ENCODE measurements around the gene KNCN.

Gene KNCN

GRCh38 chr1:46553506-46553905, 2.1 kb upstream of the KNCN start:
- no peak for TF ChIP-seq CTCF (IDR thresholded peaks at IDR 0.05)
- H3K4me3 ChIP-seq = no peak overlapping the region
- DNase-seq (ENCODE audit: low spot score) = no peak
- no peak overlapping the region for H3K27ac ChIP-seq

GRCh38 chr1:46552357-46553237, 1.1 kb upstream of the KNCN start:
- Histone ChIP-seq H3K4me3 (no peak overlapping the region), H3K27ac (no peak overlapping the region)
- no peak for DNase-seq (ENCODE audit: low spot score)
- no peak for TF ChIP-seq CTCF (IDR thresholded peaks at IDR 0.05)

- no peak for DNase-seq (ENCODE audit: low spot score)
- Histone ChIP-seq H3K27ac (no peak overlapping the region), H3K4me3 (no peak overlapping the region)
- no peak for TF ChIP-seq CTCF (IDR thresholded peaks at IDR 0.05)
Observed at GRCh38 chr1:46550751-46551231, 656 bp downstream of the KNCN start.

- no peak for TF ChIP-seq CTCF (IDR thresholded peaks at IDR 0.05)
- Histone ChIP-seq H3K4me3 (no peak overlapping the region), H3K27ac (no peak overlapping the region)
- no peak for DNase-seq (ENCODE audit: low spot score)
Observed at GRCh38 chr1:46549697-46550681, 1.5 kb downstream of the KNCN start.

GRCh38 chr1:46547481-46548383, 3.7 kb downstream of the KNCN start:
- Histone ChIP-seq H3K27ac (no peak overlapping the region), H3K4me3 (no peak overlapping the region)
- no peak for DNase-seq (ENCODE audit: low spot score)
- TF ChIP-seq CTCF (IDR thresholded peaks at IDR 0.05) = peak; percentile 24

- H3K4me3 ChIP-seq = no peak overlapping the region
- H3K27ac ChIP-seq = no peak overlapping the region
- no peak for DNase-seq (ENCODE audit: low spot score)
- no peak for TF ChIP-seq CTCF (IDR thresholded peaks at IDR 0.05)
Observed at GRCh38 chr1:46546210-46546609, 5.2 kb downstream of the KNCN start.

Measured in coronary artery (tissue), 2 donors.